GM12892 (cell line): ENCODE results near the gene KCNC4.

Experiments
- DNase-seq: peaks from one replicate; pipeline ENCODE4 v3.0.0; 2011; ENCODE audit not compliant: insufficient read length
- FAIRE-seq: peaks from 2 replicates; lab custom pipeline; 2011; peaks lifted over from hg19 to GRCh38; lab: Jason Lieb, UNC
- POLR2A ChIP-seq: IDR thresholded peaks from 2 replicates; pipeline ENCODE4 v1.6.1; 2011; ENCODE audit warnings: low read depth, low read length, control low read depth
- POLR2AphosphoS5 ChIP-seq: IDR thresholded peaks from 2 replicates; pipeline ENCODE4 v1.6.1; 2011; ENCODE audit warnings: low read depth, low read length, control low read depth
- TAF1 ChIP-seq: IDR thresholded peaks from 2 replicates; pipeline ENCODE4 v1.6.1; 2011; ENCODE audit warnings: low read depth, mild to moderate bottlenecking, control low read depth, low read length, borderline replicate concordance

The KCNC4 gene

GRCh38 chr1:110228869-110229268 lies 18.8 kb downstream of the KCNC4 start:
- no peak for FAIRE-seq
- TF ChIP-seq POLR2AphosphoS5 (no peak), POLR2A (no peak), TAF1 (no peak)
- no peak for DNase-seq

- DNase-seq, result no peak
- no peak for FAIRE-seq
- TF ChIP-seq POLR2A (no peak), TAF1 (no peak), POLR2AphosphoS5 (no peak)
These were observed 19.4 kb downstream of the KCNC4 start for GRCh38 chr1:110229348-110230001.

- TF ChIP-seq POLR2AphosphoS5 (no peak), TAF1 (no peak), POLR2A (no peak)
- DNase-seq (no peak), FAIRE-seq (no peak)
These were observed 20.5 kb downstream of the KCNC4 start for GRCh38 chr1:110230381-110231199.

GRCh38 chr1:110233861-110234260 lies 23.7 kb downstream of the KCNC4 start:
- DNase-seq (no peak), FAIRE-seq (no peak)
- TF ChIP-seq TAF1 (no peak), POLR2A (no peak), POLR2AphosphoS5 (no peak)

- no peak for TF ChIP-seq POLR2A
- TF ChIP-seq TAF1, result no peak
- no peak for TF ChIP-seq POLR2AphosphoS5
- DNase-seq, result no peak
- no peak for FAIRE-seq
These were observed 24.6 kb downstream of the KCNC4 start for GRCh38 chr1:110234691-110235090.

- no peak for DNase-seq
- peak; percentile 40 for FAIRE-seq
- no peak for TF ChIP-seq POLR2AphosphoS5
- TF ChIP-seq POLR2A, result no peak
- no peak for TF ChIP-seq TAF1
These were observed 25.2 kb downstream of the KCNC4 start for GRCh38 chr1:110235181-110235833.

GRCh38 chr1:110235834-110236682 lies 25.9 kb downstream of the KCNC4 start:
- peak; percentile 21 for FAIRE-seq
- no peak for DNase-seq

GRCh38 chr1:110237386-110238152 lies 27.5 kb downstream of the KCNC4 start:
- DNase-seq (no peak), FAIRE-seq (no peak)
- TF ChIP-seq POLR2A (no peak), TAF1 (no peak)

More at GRCh38 chr1:110235834-110236682, 25.9 kb downstream of the KCNC4 start:
- TF ChIP-seq POLR2A, result no peak
- no peak for TF ChIP-seq TAF1
- TF ChIP-seq POLR2AphosphoS5, result no peak

GRCh38 chr1:110239441-110240430 lies 29.6 kb downstream of the KCNC4 start:
- TF ChIP-seq TAF1 (no peak), POLR2AphosphoS5 (no peak), POLR2A (no peak)
- DNase-seq, result no peak
- peak; percentile 69 for FAIRE-seq
